IPS DF 4.7 (cell line): ENCODE measurements around the gene KLC1.

ENCODE experiments used
- DNase-seq: peaks from one replicate; pipeline ENCODE4 v3.0.0-alpha.2; 2013; ENCODE audit warnings: low spot score; ENCODE audit errors: extremely low read depth

KLC1 gene

GRCh38 chr14:103716091-103716801 is 87.2 kb downstream of the KLC1 start:
- no peak for DNase-seq

- no peak for DNase-seq
Observed at GRCh38 chr14:103716899-103717411, 87.9 kb downstream of the KLC1 start.

- no peak for DNase-seq
Observed at GRCh38 chr14:103718572-103718971, 89.6 kb downstream of the KLC1 start.

GRCh38 chr14:103719751-103720150 is 90.7 kb downstream of the KLC1 start:
- DNase-seq, result no peak

- no peak for DNase-seq
Observed at GRCh38 chr14:103721334-103722120, 92.5 kb downstream of the KLC1 start.

GRCh38 chr14:103723748-103724081 is 94.7 kb downstream of the KLC1 start:
- no peak for DNase-seq

GRCh38 chr14:103724116-103724515 is 95.1 kb downstream of the KLC1 start:
- DNase-seq, result no peak

GRCh38 chr14:103725001-103725682 is 96.1 kb downstream of the KLC1 start:
- no peak for DNase-seq

- DNase-seq, result no peak
Observed at GRCh38 chr14:103725739-103726395, 96.9 kb downstream of the KLC1 start.

GRCh38 chr14:103726474-103726873 is 97.5 kb downstream of the KLC1 start:
- DNase-seq, result no peak

GRCh38 chr14:103727313-103727980 is 98.4 kb downstream of the KLC1 start:
- no peak for DNase-seq

GRCh38 chr14:103728141-103728540 is 99.1 kb downstream of the KLC1 start:
- no peak for DNase-seq

- DNase-seq, result no peak
Observed at GRCh38 chr14:103728721-103729120, 99.7 kb downstream of the KLC1 start.

GRCh38 chr14:103729496-103730448 is 100.8 kb downstream of the KLC1 start:
- DNase-seq, result no peak

- no peak for DNase-seq
Observed at GRCh38 chr14:103730490-103731035, 101.6 kb downstream of the KLC1 start.

GRCh38 chr14:103731481-103731880 is 102.5 kb downstream of the KLC1 start:
- DNase-seq, result no peak

- DNase-seq, result no peak
Observed at GRCh38 chr14:103731916-103732867, 103.2 kb downstream of the KLC1 start.

GRCh38 chr14:103732868-103733620 is 104.0 kb downstream of the KLC1 start:
- DNase-seq, result no peak
